GM18868 (cell line): Measurements from ENCODE around the gene FIG4.
A peak's percentile ranks its signal among the peaks of the same experiment; 100 is the strongest.

Experiments used
- ATAC-seq: cut with Tn5 transposase; IDR thresholded peaks from one replicate; pipeline ENCODE4 v1.9.1; 2021; ENCODE audit warnings: mild to moderate bottlenecking, moderate library complexity; ENCODE audit not compliant: unreplicated experiment

FIG4 gene

GRCh38 chr6:109690737-109691621, at the start of gene FIG4, which contains the start of gene AK9:
Gene FIG4, plus strand, starts transcription at chr6:109691296. Its CDS starts 140 bp downstream, at chr6:109691436.
Gene AK9, minus strand, starts transcription at chr6:109691202. Its CDS starts 15,457 bp downstream, at chr6:109675745.
- peak; percentile 95 for ATAC-seq

GRCh38 chr6:109644131-109644530, 47.0 kb upstream of the FIG4 start:
- ATAC-seq: no peak

DNA sequence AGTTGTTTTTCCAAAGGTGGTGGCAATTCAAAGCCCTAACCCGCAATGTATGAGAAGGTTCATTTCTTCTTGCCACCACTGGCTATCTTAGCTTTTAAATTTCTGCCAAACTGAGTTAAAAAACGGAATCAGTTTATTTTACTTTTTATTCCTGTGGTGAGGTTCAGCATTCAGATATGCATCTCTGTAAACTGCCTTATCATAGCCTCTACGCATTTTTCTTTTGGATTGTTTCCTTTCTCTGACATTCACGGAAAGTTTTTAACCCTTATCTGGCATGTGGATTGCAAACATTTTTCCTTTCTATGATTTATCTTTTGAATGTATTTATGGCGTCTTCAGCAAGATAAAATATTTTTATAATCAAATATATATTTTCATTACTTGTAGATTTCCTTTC, 37.8 kb upstream of the FIG4 start:
- ATAC-seq: no peak

- no peak for ATAC-seq
Observed at GRCh38 chr6:109655761-109656262, 35.3 kb upstream of the FIG4 start.

GRCh38 chr6:109660526-109661320, 30.4 kb upstream of the FIG4 start:
- no peak for ATAC-seq

GRCh38 chr6:109662192-109662591, 28.9 kb upstream of the FIG4 start:
- ATAC-seq: no peak

- ATAC-seq: no peak
Observed at GRCh38 chr6:109669811-109670210, 21.3 kb upstream of the FIG4 start.

- ATAC-seq: no peak
Observed at GRCh38 chr6:109671733-109672132, 19.4 kb upstream of the FIG4 start.

- no peak for ATAC-seq
Observed at GRCh38 chr6:109672175-109672574, 18.9 kb upstream of the FIG4 start.

DNA sequence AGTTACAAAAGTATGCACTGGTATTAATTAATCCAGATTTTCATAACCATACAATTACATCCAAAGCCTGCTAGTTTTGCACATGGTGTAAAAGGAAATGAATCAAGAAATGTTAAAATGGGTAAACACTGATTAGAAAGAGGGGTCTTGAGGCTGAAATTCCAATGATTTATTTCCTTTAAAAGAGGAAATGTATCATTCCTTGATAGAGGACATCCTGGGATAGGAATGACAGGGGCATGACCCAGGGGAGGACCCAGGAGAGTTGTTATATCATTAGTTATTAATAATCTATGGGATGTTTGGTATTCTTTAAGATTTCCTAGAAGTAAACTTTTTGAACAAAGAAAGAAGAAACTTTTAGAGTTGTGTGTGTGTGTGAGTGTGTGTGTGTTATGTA, 18.3 kb upstream of the FIG4 start:
- no peak for ATAC-seq

DNA sequence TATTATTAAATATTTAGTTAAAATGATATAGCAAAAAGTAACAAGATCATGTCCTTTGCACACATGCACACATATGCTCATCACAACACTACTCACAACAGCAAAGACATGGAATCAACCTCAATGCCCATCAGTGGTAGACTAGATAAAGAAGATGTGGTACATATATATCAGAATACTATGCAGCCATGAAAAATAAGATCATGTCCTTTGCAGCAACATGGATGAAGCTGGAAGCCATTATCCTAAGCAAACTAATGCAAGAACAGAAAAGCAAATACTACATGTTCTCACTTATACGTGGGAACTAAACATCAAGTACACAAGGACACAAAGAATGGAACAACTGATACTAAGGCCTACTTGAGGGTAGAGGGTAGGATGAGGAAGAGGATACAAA, 14.4 kb upstream of the FIG4 start:
- ATAC-seq: no peak

DNA sequence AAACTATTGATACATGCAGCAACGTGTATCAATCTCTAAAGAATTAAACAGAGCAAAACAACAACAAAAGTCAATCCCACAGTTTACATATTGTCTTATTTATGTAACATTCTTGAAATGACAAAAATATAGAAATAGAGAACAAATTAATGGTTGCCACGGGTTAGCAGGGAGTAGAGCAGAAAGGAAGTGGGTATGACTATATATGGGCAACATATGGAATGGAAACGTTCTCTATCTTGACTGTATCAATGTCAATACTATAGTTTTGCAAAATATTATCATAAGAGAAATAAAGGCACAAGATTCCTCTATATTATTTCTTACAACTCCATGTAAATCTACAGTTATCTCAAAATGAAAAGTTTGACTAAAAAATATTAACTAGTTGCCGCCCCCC, 12.9 kb upstream of the FIG4 start:
- no peak for ATAC-seq

DNA sequence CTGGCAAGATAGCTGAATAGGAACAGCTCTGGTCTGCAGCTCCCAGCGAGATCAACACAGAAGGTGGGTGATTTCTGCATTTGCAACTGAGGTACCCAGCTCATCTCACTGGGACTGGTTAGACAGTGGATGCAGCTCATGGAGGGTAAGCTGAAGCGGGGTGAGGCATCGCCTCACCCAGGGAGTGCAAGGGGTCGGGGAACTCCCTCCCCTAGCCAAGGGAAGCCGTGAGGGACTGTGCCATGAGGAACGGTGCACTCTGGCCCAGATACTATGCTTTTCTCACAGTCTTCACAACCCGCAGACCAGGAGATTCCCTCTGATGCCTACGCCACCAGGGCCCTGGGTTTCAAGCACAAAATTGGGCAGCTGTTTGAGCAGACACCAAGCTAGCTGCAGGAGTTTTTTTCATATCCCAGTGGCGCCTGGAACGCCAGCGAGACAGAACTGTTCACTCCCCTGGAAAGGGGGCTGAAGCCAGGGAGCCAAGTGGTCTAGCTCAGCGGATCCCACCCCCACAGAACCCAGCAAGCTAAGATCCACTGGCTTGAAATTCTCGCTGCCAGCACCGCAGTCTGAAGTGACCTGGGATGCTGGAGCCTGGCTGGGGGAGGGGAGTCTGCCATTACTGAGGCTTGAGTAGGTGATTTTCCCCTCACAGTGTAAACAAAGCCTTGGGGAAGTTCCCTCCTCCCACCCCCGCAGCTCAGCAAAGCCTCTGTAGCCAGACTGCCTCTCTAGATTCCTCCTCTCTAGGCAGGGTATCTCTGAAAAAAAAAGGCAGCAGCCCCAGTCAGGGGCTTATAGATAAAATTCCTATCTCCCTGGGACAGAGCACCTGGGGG, 12.2 kb upstream of the FIG4 start:
- ATAC-seq: peak; percentile 73

DNA sequence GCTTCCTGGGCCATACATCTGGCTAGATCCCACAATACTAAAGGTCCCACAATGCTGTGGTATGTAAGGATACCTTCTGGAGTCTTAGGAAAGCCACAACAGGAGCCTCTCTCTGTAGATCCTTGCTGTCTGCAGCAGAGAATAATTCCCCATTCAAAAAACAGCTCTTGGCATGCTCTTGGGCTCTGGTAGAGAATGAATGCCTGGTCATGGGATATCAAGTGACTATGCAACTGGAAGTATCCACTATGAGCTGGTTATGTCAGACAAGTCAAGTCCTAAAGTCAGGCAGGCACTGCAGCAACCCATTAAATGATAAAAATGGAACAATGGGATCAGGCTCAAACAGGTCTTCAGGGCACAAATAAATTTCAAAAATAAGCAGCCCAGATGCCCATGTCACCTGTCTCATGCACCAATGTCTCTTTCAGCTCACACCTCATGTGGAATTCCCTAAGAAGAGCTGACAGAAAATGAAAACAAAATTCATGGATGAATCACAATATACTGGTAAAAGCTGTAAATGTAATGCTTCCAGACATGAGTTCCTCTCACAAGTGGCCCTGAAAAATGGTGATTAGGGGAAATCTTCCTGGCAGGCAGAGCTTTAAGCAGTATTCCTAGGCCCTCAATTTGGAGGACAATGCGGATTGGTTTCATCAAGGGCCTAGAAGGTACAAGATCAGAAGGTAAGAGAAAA, 4.4 kb upstream of the FIG4 start:
- no peak for ATAC-seq

GRCh38 chr6:109687271-109687761, 3.8 kb upstream of the FIG4 start:
- no peak for ATAC-seq

DNA sequence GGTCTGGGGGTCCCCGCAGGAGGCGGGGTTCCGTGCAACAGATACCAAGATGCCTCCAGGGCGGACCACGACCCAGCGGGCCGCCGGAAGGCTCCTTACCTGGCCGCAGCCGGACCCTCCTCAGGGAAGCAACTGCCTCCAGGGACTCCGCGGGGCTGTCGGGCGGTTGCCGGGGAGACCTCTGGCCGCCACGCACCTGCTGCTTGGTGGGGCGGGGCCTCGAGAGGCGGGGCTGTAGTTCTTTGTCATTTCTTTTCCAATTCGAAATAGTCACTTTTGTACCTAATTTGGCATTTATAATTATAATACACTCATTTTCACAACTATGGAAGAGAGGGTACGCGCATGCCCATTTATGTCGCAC, 741 bp upstream of the FIG4 start:
- peak; percentile 44 for ATAC-seq

- ATAC-seq: peak; percentile 31
Observed at GRCh38 chr6:109693111-109693510, 2.0 kb downstream of the FIG4 start.

GRCh38 chr6:109695468-109695867, 4.4 kb downstream of the FIG4 start:
- ATAC-seq: no peak

DNA sequence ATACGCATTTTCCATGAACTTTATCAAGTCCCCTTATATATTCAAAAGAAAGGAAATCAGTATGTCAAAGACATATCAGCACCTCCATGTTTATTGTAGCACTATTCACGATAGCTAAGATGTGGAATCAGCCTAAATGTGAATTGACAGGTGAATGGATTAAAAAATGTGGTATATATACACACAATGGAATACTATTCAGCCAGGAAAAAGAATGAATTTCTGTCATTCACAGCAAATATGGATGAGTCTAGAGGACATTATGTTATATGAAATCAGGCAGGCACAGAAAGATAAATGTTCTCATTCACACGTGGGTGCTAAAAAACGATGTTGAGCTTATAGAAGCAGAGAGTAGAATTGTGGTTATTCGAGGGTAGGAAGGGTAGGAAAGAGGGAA, 5.3 kb downstream of the FIG4 start:
- ATAC-seq: no peak

DNA sequence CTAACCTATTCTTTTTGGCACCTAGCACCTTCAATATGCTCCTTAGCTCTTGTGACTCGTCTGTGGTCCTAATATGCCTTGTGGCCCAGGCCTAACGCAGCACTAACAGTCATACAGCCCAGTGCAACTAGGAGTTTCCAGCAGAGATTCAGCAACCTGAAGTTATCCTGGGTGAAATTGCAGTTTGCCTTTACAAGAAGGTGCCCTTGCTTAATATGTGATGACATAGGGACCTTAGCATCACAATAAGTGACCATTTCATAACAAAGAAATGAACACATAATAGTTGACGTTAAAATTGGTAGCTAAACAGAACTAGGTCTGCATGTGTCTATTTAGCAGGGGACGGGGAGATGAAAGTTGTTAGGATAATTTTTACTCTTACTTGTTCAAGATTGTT, 10.1 kb downstream of the FIG4 start:
- ATAC-seq: no peak
